GM21786 (cell line): ENCODE data around the gene TMEM52.
"Not testable (repeated sequence)": the region's sequence is repeated elsewhere in the genome, so short reads cannot be mapped to it uniquely, and the experiment has no call there.

Source experiments
- ATAC-seq: cut with Tn5 transposase; IDR thresholded peaks from one replicate; pipeline ENCODE4 v1.9.1; 2021; ENCODE audit not compliant: unreplicated experiment

TMEM52 gene

GRCh38 chr1:1946540-1946939 is 27.5 kb upstream of the TMEM52 start:
- ATAC-seq: no peak

DNA sequence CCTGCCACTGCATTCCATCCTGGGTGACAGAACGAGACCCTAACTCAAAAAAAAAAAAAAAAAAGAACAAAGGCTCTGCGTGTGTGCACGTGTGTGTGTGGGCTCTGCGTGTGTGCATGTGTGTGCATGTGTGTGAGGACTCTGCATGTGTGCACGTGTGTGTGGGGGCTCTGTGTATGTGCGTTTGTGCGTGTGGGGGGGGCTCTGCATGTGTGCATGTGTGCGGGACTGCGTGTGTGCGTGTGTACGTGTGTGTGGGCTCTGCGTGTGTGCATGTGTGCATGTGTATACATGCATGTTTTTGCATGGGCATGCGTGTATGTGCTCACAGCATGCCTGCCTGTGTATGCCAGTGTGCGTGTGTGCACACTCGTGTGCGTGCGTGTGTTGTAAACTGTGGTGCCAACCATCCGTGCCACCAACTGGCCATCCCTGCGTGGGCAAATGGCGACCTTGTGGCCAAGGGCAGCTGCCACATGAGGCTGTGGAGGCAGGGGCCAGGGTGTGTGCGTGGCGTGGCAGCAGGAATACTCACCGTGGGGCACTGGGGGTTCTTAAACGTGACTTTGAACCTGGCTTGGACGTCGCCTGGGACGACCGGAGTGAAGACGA is 26.8 kb upstream of the TMEM52 start:
- ATAC-seq: no peak

DNA sequence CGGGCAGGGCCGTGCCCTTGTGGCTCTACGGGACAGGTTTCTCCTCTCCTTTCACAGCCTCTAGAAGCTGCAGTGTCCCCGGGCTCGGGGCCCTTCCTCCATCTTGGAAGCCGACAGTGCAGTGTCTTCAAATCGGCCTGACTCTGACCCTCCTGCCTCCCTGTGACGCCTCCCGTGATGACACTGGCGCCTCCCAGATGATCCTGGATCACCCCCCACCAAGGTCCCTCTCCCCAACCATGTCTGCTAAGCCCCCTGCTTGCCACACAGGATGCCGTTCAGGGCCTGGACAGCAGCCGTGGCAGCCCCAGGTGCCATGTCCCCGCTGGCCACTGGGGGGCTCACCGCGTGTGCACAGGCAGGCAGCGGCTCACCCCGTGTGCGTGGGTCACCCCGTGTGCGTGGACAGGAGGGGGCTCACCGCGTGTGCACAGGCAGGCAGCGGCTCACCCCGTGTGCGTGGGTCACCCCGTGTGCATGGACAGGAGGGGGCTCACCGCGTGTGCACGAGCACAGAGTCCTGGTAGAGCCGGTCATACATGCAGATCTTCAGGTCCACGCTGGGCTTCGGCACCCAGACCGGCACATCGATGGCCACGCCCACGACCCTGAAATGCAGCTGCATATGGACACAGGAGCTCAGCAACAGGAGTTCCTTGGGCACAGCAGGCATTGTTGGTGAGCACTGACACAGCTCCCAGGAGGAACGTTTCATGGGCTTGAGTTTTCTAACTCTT is 24.9 kb upstream of the TMEM52 start:
- no peak for ATAC-seq

GRCh38 chr1:1942753-1943656 is 23.9 kb upstream of the TMEM52 start:
- ATAC-seq: no peak

DNA sequence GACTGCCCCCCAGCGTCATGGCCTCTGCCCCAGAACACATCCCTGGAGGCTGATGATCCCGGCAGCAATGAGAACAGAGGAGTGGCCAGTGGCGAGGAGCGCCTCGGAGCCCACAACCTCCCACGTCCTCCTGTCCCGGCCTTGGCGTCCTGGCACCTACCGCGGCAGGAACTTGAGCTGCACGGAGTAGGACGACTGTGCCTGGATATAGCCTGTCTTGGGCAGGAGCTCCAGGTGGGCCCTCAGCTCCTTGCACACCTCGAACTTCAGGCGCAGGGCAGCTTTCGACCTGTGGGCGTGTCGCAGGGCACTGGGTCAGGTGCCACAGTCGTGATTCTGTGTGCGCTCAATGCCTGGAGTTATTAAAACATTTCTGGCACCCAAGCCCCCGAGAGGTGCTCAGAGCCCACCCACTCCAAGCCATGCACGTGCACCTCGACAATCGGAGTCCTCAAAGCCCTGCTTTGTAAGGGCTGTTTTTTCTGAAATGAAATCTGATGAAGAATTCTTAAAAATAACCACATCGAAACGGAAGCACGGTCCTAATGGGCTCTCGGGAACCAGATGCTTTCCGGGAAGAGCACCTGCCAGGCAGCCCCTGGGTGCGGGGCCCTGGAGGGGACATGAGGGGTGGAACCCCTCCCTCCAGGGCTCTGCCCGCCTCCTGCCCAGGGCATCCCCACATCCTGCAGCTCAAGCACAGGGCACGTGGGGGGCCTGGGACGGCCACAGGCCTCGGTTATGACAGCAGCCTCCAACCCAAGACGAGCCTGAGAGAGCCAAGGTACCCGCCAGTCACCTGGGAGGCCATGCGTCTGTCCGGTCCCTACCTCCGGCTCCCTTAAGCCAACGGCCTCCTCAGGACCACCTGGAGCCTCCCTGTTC is 23.0 kb upstream of the TMEM52 start:
- no peak for ATAC-seq

DNA sequence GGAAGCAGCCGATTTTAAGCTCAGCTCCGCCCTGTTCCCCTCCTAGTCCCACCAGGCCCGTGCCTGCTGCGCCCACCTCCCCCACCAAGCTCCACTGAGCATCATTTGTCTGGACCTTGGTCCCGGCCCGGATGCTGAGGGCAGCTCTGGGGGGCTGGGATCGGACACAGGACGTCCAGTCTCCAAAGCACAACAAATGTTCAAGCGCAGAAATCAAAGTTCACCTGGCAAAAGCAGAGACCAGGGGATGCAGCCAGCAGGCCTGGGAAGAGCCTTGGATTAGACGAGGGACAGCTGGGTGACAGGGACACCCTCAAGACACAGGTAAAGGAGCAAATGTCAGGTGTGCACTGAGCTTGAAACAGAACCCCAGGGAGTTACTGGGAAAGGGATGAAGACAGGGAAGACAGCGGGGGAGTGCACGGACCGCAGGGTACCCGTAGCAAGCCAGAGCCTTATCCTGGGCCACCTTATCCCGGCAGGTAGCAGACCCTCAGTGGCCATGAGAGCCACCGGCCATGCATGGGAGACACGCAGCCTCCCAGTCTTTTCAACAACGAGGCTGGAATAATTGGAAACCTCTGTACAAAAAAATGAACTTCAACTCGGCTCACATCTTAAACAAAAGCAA is 22.2 kb upstream of the TMEM52 start:
- ATAC-seq: no peak

DNA sequence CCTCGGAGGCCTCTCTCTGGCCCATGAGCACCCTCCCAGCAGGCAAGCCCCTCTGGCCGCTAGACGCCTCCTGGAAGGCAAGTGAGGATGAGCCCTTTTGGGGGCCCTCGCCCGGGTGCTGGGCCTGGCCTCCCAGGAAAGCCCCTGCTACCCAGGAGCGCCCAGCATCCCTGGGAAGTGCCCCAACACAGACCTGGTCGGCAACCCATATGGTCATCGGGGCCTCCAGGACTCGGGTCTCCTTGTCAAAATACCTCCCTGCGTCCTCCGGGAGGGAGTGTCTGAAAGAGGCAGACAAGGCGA is 21.0 kb upstream of the TMEM52 start:
- ATAC-seq: no peak

DNA sequence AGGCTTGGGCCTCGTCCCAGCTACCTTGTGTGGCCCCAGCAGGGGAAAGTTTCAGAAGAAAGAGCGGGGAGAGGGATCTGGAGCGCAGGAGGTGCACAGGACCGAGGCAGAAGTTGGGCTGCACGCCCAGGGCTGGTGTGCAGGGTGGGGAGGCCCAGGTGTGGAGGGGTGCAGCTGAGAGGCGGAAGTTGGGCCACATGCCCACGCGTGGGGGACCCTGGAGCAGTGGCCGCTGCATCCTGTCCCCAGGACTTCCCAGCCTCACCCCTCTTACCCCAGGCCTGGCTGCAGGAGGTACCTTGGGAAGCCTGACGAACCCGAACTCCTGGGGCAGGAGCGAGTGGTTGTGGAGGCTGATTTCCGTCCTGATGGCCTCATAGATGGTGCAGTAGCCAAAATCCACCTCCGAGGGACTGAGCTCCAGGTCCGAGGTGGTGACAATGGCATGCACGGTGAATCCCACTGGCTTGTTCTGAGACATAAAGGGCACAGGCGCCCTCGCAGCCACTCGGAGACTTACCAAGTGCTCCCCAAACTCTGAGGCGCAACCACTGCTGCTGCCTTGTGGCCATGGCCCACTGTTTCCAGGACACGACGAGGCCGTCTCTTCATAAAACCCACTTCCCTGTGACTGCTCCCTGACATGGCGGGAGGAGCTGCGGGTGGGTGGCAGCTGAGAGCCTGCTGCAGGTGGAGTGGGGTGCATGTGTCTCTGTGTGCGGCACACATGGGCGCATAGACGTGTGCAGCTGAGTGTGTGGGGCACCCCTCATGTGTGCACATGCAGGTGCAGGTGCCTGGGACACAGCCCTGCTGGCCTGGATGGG is 20.4 kb upstream of the TMEM52 start:
- no peak for ATAC-seq

GRCh38 chr1:1938613-1939295 is 19.7 kb upstream of the TMEM52 start:
- no peak for ATAC-seq

GRCh38 chr1:1938276-1938573 is 19.1 kb upstream of the TMEM52 start:
- ATAC-seq: no peak

DNA sequence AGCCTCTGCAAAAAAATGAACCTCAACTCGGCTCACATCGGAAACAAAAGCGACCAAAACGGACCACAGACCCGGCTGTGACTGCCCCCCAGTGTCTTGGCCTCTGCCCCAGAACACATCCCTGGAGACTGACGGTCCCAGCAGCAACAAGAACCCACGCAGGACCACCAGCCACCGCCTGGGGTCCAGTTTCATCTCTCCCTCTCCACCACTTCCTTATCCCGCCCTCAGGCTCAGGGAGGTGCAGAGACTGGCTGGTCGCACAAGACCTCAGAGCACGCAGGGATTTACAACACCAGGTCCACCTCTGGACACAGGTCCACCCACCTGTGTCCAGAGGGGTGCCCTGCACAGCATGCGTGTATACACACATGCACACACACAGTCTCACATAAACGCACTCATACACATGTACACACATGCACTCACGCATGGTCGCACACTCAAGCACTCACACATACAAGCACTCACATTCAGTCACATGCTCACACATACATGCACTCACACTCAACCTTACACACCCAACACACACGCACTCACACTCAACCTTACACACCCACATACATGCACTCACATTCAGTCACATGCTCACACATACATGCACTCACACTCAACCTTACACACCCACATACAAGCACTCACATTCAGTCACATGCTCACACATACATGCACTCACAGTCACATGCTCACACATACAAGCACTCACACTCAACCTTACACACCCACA is 18.6 kb upstream of the TMEM52 start:
- no peak for ATAC-seq

- ATAC-seq: no peak
These were observed 18.0 kb upstream of the TMEM52 start for GRCh38 chr1:1937061-1937460.

DNA sequence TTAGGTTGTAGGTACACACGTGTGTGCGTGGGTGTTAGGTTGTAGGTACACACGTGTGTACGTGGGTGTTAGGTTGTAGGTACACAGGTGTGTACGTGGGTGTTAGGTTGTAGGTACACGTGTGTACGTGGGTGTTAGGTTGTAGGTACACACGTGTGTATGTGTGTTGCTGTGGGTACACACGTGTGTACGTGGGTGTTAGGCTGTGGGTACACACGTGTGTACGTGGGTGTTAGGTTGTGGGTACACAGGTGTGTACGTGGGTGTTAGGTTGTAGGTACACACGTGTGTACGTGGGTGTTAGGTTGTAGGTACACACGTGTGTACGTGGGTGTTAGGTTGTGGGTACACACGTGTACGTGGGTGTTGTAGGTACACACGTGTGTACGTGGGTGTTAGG is 15.8 kb upstream of the TMEM52 start:
- not testable (repeated sequence) for ATAC-seq

- no peak for ATAC-seq
These were observed 10.8 kb upstream of the TMEM52 start for GRCh38 chr1:1929639-1930545.

GRCh38 chr1:1929102-1929638 is 10.1 kb upstream of the TMEM52 start:
- no peak for ATAC-seq

- no peak for ATAC-seq
These were observed 9.4 kb upstream of the TMEM52 start for GRCh38 chr1:1928231-1929101.
